Psoas muscle (tissue), 8 donors: ENCODE data around the gene INO80. TPM values are rescaled to one million over a fixed set of nuclear protein-coding genes. Genes with fewer than 3 reads are reported as not detected.

ENCODE experiments used
- ATAC-seq, 4 donors: fragments of 200-7000 bp; cut with Tn5 transposase; one replicate each; pipeline ENCODE4 v1.9.1; 2020; ENCODE audit warnings: moderate library complexity in 3 of 4, mild to moderate bottlenecking in 2 of 4
- DNase-seq, 2 donors: peaks; one replicate each; pipeline ENCODE4 v3.0.0-alpha.2; 2020
- H3K27ac ChIP-seq: fragments of 200-600 bp; one replicate; pipeline ENCODE4 v1.8.0; 2022
- H3K27me3 ChIP-seq, 3 donors: fragments of 200-600 bp in 1 of 3; one replicate each; pipeline versions ENCODE4 v1.6.1 to v1.8.0; 2013 to 2022; ENCODE audit warnings: low read length in 2 of 3, mild to moderate bottlenecking in 2 of 3, moderate library complexity in 1 of 3; ENCODE audit not compliant: insufficient read depth in 3 of 3
- H3K36me3 ChIP-seq, 2 donors: fragments of 200-600 bp in 1 of 2; one replicate each; pipeline versions ENCODE4 v1.6.1 to v1.8.0; 2013 to 2022; ENCODE audit warnings: low read depth in 1 of 2, mild to moderate bottlenecking in 1 of 2, moderate library complexity in 1 of 2; ENCODE audit not compliant: insufficient read depth in 1 of 2
- H3K4me1 ChIP-seq: fragments of 200-600 bp; one replicate; pipeline ENCODE4 v1.8.0; 2022
- H3K4me3 ChIP-seq: fragments of 200-600 bp; one replicate; pipeline ENCODE4 v1.8.0; 2022; ENCODE audit warnings: mild to moderate bottlenecking
- H3K9me3 ChIP-seq: fragments of 200-600 bp; one replicate; pipeline ENCODE4 v1.8.0; 2022
- WGBS, 3 donors: extraction: QIAGEN DNeasy Blood & Tissue Kit; methylation state at CpG; one replicate each; pipeline versions ENCODE4 v1.1.6 to v1.1.7; 2013; 5-methylcytosine and 5-hydroxymethylcytosine counted together
- intact Hi-C, 2 donors: fragments of 100-400 bp; cut with DNase I; formaldehyde crosslinking; loops; one replicate each; pipeline versions ENCODE4 v1.11.0 to v1.14.2; 2022
- polyA plus RNA-seq, 3 donors: library from polyadenylated mRNA; stranded (reverse); fragments of 200-250 nt; gene quantifications; one replicate each; pipeline ENCODE4 v1.2.3, GENCODE V29; 2013
- total RNA-seq, 4 donors: library from RNA; stranded (reverse); fragmentation: NEBNext Ultra II Directional in 2 of 4; extraction: Animal tissue kit (Norgen Biotek cat#: 25700) in 2 of 4; gene quantifications; one replicate each; pipeline versions ENCODE4 v1.2.1 to v1.2.4, GENCODE V29; 2021 to 2023
- TF ChIP-seq, protein P1 (sequence below): fragments of 200-600 bp; IDR thresholded peaks from one replicate; pipeline ENCODE4 v1.8.0; 2022; ENCODE audit warnings: antibody characterized with exemption
- donor health status: healthy with polysubstance abuse.
- donor health status: DM: no; HTN: no; CAD: no; lungs with moderate emphysema.
- donor health status: Bipolar disorder and iron deficiency.
- donor health status: healthy.
- donor health status: DM: yes; HTN: yes; CAD: no.
- donor health status: DM: no; HTN: no; CAD: no.
- donor health status: DM: no; HTN: no; CAD: no.
- donor health status: DM: yes; HTN: yes; CAD: no.

Gene INO80
- total and polyA plus RNA-seq, 7 donors: 12.4 to 30.5 (median 20.1) TPM

GRCh38 chr15:40957581-40958051 is 158.5 kb downstream of the INO80 start:
- TF ChIP-seq, protein P1, sequence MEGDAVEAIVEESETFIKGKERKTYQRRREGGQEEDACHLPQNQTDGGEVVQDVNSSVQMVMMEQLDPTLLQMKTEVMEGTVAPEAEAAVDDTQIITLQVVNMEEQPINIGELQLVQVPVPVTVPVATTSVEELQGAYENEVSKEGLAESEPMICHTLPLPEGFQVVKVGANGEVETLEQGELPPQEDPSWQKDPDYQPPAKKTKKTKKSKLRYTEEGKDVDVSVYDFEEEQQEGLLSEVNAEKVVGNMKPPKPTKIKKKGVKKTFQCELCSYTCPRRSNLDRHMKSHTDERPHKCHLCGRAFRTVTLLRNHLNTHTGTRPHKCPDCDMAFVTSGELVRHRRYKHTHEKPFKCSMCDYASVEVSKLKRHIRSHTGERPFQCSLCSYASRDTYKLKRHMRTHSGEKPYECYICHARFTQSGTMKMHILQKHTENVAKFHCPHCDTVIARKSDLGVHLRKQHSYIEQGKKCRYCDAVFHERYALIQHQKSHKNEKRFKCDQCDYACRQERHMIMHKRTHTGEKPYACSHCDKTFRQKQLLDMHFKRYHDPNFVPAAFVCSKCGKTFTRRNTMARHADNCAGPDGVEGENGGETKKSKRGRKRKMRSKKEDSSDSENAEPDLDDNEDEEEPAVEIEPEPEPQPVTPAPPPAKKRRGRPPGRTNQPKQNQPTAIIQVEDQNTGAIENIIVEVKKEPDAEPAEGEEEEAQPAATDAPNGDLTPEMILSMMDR: no peak
- H3K4me3 ChIP-seq: no peak overlapping the region
- WGBS, 3 donors: 20 to 37% (median 31%) methylated on average over 9 of the region's 9 CpGs
- no peaks in the 10 kb centered on the region for H3K9me3 ChIP-seq
- H3K36me3 ChIP-seq: peaks cover 0 to 9% of the 10 kb centered on the region in 2 donors
- DNase-seq: peak; percentile 81 to 94
- peak; percentile 57 to 76 (median 61) for ATAC-seq
- peaks cover 40% of the 10 kb centered on the region for H3K4me1 ChIP-seq
- H3K27ac ChIP-seq: peak overlapping the region; percentile 86
- intact Hi-C loops: loop anchor here in 1 of 2 donors (1.0 kb wide), 1 partner anchor 51 kb away; no protein-coding TSS in a partner anchor
- no peaks in the 10 kb centered on the region for H3K27me3 ChIP-seq

- Histone ChIP-seq H3K36me3 (peaks cover 0 to 9% of the 10 kb centered on the region in 2 donors), H3K27me3 (no peaks in the 10 kb centered on the region), H3K9me3 (no peaks in the 10 kb centered on the region), H3K27ac (peak overlapping the region; percentile 86), H3K4me3 (peak overlapping the region; percentile 21), H3K4me1 (peaks cover 44% of the 10 kb centered on the region)
- WGBS, 3 donors: 48 to 64% (median 51%) methylated on average over 4 of the region's 4 CpGs
- DNase-seq: peak in 1 of 2 donors; percentile 66
- ATAC-seq: peak in 2 of 4 donors; percentile 8 to 11
- intact Hi-C loops: loop anchor here in 1 of 2 donors (1.0 kb wide), 1 partner anchor 51 kb away; no protein-coding TSS in a partner anchor
- TF ChIP-seq, protein P1: no peak
Observed at GRCh38 chr15:40957041-40957555, 159.0 kb downstream of the INO80 start.

- peak overlapping the region; percentile 86 for H3K27ac ChIP-seq
- 36 to 41% (median 37%) methylated on average over 3 of the region's 3 CpGs for WGBS, 3 donors
- no peaks in the 10 kb centered on the region for H3K27me3 ChIP-seq
- DNase-seq (peak; percentile 54 to 91), ATAC-seq (peak; percentile 58 to 71 (median 62))
- peaks cover 44% of the 10 kb centered on the region for H3K4me1 ChIP-seq
- intact Hi-C loops: no loop called here
- no peaks in the 10 kb centered on the region for H3K9me3 ChIP-seq
- TF ChIP-seq, protein P1: no peak
- H3K4me3 ChIP-seq: no peak overlapping the region
- peaks cover 0 to 9% of the 10 kb centered on the region in 2 donors for H3K36me3 ChIP-seq
Observed at GRCh38 chr15:40956541-40956982, 159.5 kb downstream of the INO80 start.

GRCh38 chr15:40955930-40956540 is 160.0 kb downstream of the INO80 start:
- TF ChIP-seq, protein P1: no peak
- H3K4me3 ChIP-seq: peak overlapping the region; percentile 84
- H3K27me3 ChIP-seq: no peaks in the 10 kb centered on the region
- H3K9me3 ChIP-seq: no peaks in the 10 kb centered on the region
- peaks cover 44% of the 10 kb centered on the region for H3K4me1 ChIP-seq
- DNase-seq: peak in 1 of 2 donors; percentile 76
- intact Hi-C loops: no loop called here
- H3K27ac ChIP-seq: peak overlapping the region; percentile 86
- WGBS, 3 donors: 31 to 61% (median 45%) methylated on average over 2 to 3 of the region's 3 CpGs
- ATAC-seq: peak; percentile 2 to 29 (median 14)
- H3K36me3 ChIP-seq: peaks cover 0 to 9% of the 10 kb centered on the region in 2 donors
